NCI-H345 (cell line): ENCODE results near the gene CTNNA3.
"Not testable (repeated sequence)": the region's sequence is repeated elsewhere in the genome, so short reads cannot be mapped to it uniquely, and the experiment has no call there.

Source experiments
- DNase-seq: peaks from one replicate; lab custom pipeline; 2025; lab: John Stamatoyannopoulos, UW

Gene CTNNA3

GRCh38 chr10:67246066-67246555 lies 449.9 kb downstream of the CTNNA3 start:
- DNase-seq: no peak

- no peak for DNase-seq
These were observed 453.5 kb downstream of the CTNNA3 start for GRCh38 chr10:67242528-67242927.

GRCh38 chr10:67241451-67241850 lies 454.5 kb downstream of the CTNNA3 start:
- no peak for DNase-seq

- no peak for DNase-seq
These were observed 456.0 kb downstream of the CTNNA3 start for GRCh38 chr10:67239864-67240497.

- not testable (repeated sequence) for DNase-seq
These were observed 465.1 kb downstream of the CTNNA3 start for GRCh38 chr10:67230680-67231500.

- no peak for DNase-seq
These were observed 470.8 kb downstream of the CTNNA3 start for GRCh38 chr10:67225226-67225625.

- DNase-seq: no peak
These were observed 471.4 kb downstream of the CTNNA3 start for GRCh38 chr10:67224553-67224952.

- no peak for DNase-seq
These were observed 473.1 kb downstream of the CTNNA3 start for GRCh38 chr10:67222934-67223333.

- DNase-seq: no peak
These were observed 474.0 kb downstream of the CTNNA3 start for GRCh38 chr10:67221939-67222494.

GRCh38 chr10:67211680-67212079 lies 484.3 kb downstream of the CTNNA3 start:
- no peak for DNase-seq

- not testable (repeated sequence) for DNase-seq
These were observed 488.1 kb downstream of the CTNNA3 start for GRCh38 chr10:67207923-67208322.

- no peak for DNase-seq
These were observed 495.0 kb downstream of the CTNNA3 start for GRCh38 chr10:67200913-67201564.

GRCh38 chr10:67175354-67175753 lies 520.6 kb downstream of the CTNNA3 start:
- no peak for DNase-seq

GRCh38 chr10:67173787-67174186 lies 522.2 kb downstream of the CTNNA3 start:
- no peak for DNase-seq

- no peak for DNase-seq
These were observed 524.0 kb downstream of the CTNNA3 start for GRCh38 chr10:67171970-67172369.

GRCh38 chr10:67156239-67156638 lies 539.8 kb downstream of the CTNNA3 start:
- DNase-seq: no peak

GRCh38 chr10:67151471-67151870 lies 544.5 kb downstream of the CTNNA3 start:
- DNase-seq: no peak

GRCh38 chr10:67144530-67144929 lies 551.5 kb downstream of the CTNNA3 start:
- DNase-seq: no peak

GRCh38 chr10:67141300-67141699 lies 554.7 kb downstream of the CTNNA3 start:
- no peak for DNase-seq

- DNase-seq: no peak
These were observed 555.4 kb downstream of the CTNNA3 start for GRCh38 chr10:67140641-67141040.

GRCh38 chr10:67127441-67127840 lies 568.6 kb downstream of the CTNNA3 start:
- no peak for DNase-seq

- no peak for DNase-seq
These were observed 576.3 kb downstream of the CTNNA3 start for GRCh38 chr10:67119651-67120050.

GRCh38 chr10:67115972-67116371 lies 580.0 kb downstream of the CTNNA3 start:
- no peak for DNase-seq
